ENCODE results near the gene KCNG2.

KCNG2 gene

DNA sequence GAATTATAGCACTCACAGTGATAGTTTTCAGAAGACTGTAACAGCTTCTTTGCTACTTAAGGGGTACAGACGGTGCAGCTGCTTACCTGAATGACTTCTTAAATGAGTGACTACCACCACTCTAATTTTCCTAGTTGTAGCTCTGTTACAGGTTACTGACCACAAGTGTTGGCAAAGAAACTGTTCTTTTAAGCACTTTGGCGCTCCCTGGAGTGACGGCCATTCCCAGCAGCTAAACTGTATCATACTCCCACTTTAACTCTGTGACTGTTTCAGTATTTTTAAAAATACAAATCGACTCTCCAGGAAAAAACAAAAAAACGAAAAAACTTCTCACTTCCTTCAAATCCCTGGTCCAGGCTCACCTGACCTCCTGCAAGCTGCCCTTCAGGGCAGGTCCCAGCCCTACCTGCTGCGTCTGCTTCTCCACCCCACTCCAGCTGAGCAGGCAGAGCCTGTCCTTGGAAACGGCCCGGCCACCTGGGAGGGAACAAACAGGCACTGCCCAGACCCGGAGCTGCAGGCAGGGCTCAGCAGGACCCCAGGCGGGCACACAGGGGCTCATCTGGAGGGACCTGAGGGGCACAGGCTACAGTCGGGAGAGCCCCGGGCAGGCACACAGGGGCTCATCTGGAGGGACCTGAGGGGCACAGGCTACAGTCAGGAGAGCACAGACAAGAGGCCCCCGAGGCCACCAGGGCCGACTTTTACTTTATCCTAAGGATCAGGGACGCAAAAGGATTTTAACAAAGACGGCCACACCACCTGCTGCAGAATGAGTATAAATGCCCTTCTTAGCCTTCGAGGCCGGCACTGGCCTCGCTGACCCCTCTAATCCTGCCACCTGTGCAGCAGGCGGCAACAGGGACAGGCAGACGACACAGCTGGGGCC is 129.2 kb downstream of the KCNG2 start:
- DNase-seq (ENCODE audit: low spot score) = no peak

- DNase-seq (ENCODE audit: low spot score) = no peak
Measured at GRCh38 chr18:79927607-79928562, 130.1 kb downstream of the KCNG2 start.

DNA sequence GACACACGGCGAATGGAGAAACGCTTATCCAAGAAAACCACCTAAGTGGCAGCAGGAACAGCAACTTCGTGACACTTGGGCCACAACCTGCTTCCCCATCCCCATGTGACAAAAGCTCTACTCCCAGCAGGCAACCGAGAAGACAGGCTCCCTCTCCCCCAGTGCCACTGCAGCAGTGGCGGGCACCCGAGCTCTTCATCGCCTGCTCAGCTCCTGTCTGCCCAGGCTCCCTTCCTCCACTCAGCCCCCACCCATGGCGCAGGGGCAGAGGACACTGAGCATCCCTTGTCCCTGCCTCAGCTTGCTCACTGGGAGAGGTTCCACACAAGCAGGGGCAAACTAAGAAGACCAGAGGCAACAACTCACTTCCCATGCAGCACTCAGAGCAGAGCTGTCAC is 130.8 kb downstream of the KCNG2 start:
- DNase-seq (ENCODE audit: low spot score) = no peak

DNA sequence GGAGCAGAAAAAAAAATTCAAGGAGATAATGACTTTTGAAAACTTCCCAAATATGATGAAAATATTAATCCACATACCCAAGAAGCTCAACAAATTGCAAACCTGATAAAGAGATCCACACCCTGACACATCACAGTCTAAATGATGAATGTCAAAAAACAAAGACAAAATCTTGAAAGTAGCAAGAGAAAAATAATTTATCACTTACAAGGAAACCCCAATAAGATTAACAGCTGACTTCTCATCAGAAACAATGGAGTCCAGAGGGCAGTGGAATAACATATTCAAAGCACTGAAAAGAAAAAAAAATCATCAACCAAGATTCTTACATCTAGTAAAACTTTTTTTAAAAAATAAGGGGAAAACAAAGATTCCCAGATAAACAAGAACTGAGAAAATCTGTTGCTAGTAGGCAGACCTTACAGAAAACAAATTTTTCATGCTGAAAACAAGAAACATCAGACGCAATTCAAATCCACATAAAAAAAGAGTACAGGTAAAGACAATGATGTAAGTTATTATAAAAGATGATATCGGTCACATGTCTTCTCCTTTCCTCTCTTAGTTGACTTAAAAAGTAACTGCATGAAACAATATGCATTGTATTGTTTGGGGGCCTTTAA is 132.4 kb downstream of the KCNG2 start:
- DNase-seq (ENCODE audit: low spot score) = no peak

- DNase-seq (ENCODE audit: low spot score) = no peak
Measured at GRCh38 chr18:79931475-79931874, 133.7 kb downstream of the KCNG2 start.

DNA sequence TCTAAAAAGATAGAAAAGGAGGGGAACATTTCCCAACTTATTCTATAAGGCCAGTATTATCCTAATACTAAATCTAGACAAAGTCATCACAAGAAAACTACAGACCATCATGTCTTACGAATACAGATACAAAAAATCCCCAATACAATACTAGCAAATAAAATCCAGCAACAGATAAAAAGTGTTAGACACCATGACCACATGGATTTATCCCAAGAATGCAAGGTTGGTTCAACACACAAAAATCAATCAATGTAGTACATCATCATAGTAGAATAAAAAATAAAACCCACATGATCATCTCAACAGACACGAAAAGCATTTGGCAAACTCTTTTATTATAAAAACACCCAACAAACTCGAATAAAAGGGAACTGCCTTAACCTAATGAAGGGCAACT is 135.2 kb downstream of the KCNG2 start:
- DNase-seq (ENCODE audit: low spot score) = no peak

DNA sequence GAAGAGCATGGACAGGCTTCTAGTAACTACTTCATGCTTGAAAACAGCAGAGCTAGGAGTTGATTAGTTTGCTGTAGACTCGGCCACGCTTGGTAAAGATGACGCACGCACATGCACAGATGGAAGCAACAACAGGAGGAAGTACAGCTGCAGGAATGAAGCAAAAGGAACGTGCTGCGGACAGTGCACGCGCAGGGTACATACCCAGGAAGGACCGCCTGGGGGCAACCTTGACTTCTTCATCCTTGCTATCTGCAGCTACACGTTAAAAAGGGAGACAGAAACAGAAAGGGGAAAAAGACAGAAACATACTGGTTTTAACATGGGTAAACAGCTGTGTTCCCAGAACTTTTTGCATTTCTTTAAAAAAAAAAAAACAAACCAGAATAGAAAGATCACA is 136.0 kb downstream of the KCNG2 start:
- DNase-seq (ENCODE audit: low spot score) = no peak

- no peak for DNase-seq (ENCODE audit: low spot score)
Measured at GRCh38 chr18:79934311-79935097, 136.8 kb downstream of the KCNG2 start.

DNA sequence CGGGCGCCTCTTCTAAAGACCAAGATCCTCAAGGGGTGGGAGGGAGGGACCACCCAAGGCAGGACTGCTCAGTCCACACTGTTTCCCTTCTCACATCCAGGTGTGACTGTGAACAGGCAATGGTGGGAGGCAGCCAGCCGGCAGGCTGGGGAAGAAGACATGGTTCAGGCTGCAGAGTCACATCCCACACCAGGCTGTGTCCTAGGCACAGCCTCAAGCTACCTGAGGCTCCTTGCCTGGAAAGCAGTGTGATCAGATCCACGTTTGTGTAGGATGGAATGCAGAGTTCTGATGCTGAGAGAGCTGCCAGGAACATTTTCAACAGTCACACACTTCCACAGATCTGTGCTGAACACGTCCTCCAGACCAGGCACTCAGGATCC is 137.4 kb downstream of the KCNG2 start:
- DNase-seq (ENCODE audit: low spot score) = no peak

DNA sequence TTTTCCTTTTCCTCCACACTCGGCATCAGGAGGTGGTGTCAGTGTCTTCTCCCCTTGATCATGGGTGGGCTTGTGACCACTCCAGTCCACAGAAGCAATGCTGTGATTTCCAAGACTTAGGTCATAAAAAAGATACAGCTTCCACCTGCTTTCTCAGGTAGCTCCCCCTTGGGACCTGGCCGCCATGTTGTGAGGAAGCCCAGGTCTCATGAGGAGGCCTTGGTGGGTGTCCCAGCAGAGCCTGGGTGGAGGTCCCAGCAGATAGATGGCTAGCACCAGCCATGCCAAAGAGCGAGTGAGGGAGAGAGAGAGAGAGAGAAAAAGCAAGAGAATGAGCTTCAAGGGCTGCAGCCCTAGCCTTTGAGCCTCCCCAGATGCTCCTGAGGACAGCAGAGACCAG is 137.8 kb downstream of the KCNG2 start:
- DNase-seq (ENCODE audit: low spot score) = no peak

DNA sequence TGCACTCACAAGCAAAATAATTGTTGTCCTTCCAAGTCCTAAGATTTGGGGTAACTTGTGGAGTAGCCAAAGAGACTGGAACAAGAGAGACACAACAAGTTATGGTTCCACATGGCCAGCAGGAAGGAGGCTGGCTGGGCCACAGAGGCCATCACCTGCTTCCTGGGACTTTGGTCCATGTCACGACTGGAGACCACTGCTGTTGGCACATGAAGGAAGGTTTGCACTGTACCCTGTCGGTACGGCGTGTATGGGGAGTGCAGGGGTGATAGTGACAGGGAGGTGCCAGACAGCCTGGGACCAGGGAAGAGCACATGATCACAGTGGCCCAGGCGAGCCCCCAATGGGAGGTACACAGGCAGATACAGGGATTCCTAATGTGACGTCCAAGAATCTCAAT is 138.2 kb downstream of the KCNG2 start:
- DNase-seq (ENCODE audit: low spot score) = no peak

DNA sequence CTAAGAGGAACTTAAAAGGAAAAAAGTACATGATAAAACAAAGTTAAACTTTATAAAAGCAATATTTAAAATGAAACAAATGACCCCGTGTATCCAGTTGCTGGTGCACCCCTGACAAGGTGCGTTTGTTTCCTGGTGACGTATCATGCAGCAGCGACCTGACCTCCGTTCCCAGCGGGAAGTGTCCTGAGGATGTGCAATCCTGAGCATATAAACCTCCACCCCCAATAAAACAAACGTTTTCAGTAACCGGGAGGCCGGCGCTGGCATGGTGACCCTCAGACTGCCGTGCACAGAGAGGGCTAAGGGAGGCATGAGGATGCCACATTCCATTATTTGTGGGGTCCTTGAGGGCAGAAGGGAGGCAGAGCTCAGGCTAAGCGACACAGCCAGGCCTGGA is 138.9 kb downstream of the KCNG2 start:
- no peak for DNase-seq (ENCODE audit: low spot score)

DNA sequence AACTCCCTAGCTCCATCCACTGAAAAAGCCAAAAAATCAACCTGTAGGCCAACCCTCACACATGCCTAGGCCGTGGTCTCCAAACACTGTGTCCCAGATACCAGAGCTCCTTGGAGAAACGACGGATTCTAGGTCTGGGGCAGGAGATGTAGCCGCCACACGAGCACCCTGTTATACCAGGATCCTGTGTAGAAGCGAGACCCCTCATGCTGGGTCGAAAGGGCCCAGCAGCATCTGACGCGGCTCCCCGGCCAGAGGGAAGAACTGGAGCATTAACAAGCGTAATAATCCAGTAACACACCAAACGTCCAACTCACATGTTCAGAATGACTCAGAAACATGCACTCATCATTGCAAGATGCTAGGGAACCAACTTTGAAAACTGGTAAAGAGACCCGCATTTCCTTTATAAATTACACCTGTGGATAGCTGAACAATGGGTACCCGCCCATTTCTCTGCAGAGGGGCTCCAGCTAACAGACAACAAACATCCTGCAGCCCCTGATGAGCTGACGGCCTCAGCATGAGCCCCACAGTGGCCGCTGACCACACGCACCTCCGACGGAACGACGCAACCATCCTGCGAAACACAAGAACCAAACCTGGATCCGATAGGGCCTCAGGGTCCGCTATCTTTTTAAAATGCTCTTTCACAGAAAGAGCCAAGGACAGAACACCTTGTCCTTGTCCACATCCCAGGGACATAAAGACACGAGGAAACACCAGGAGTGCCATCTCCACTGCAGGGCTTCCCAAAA is 139.5 kb downstream of the KCNG2 start:
- DNase-seq (ENCODE audit: low spot score) = no peak

DNA sequence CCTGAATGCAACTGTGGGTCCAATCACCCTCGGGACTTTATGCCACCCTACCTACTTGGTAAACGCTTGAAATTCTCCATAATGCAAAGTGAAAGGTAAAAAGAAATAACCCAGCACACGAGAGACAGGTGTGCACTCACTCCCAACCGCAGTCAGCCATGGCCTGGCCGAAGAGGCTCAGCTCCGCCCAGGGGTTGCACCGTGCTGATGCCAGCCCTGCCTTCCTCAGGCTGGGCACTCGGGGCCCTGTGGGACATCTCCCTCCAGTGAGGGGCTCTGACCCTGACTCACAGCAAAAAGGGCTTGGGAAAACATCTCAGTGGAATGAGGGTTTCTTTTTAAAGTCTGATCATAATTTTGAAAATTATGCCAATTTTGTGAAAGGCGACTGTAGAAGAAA is 140.5 kb downstream of the KCNG2 start:
- no peak for DNase-seq (ENCODE audit: low spot score)

GRCh38 chr18:79939096-79939495 is 141.4 kb downstream of the KCNG2 start:
- DNase-seq (ENCODE audit: low spot score) = no peak

DNA sequence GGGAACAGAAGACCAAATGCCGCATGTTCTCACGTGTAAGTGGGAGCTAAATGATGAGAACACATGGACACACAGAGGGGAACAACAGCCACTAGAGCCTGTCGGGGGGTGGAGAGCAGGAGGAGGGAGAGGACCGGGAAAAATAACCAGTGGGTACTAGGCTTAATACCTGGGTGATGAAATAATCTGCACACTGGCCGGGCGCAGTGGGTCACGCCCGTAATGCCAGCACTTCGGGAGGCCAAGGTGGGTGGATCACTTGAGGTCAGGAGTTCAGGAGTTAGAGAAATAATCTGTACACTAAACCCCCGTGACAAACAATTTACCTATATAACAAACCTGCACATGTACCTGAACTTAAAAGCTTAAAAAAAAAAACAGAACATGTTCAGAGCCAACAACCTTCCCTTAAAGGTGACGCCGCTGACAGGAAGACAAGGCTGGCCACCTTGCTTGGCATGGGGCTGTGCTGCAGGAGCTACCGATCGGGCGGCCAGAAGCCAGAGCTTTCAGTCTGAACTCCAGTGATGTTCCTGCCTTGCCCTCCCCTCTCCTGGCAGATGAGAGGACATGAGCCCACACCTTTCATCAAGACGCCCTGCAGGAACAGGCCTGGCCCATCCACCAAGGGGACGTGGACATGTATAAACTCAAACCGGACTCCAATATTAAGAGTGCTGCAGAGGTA is 142.5 kb downstream of the KCNG2 start:
- no peak for DNase-seq (ENCODE audit: low spot score)

DNA sequence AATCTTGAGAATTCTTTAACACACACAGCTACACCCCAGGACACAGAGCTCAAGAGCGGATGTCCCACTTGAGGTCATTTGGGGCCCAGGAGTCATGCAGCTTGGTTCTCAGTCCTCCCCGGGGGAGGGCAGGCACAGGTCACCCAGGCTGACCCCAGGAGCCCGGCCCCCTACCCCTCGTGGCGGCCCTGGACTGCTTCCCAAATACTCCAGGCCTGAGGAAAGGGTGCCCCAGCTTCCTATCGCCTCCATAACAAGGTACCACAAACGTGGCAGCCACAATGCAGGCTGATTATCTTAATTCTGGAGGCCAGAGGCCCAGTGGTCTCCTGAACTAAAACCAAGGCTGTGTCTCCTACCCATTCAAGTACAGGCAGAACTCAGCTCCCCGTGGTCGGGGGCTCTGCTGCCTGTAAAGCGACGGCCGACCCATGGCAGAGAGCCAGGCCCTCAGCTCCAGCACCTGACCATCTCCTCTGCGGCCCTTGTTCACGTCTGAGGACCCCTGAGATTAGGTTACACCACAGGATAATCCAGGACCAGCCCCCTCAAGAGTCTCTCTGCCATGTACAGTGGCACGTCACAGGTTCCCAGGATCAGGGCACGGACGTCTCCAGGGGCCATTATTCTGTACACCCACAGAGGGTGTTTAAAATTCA is 143.2 kb downstream of the KCNG2 start:
- DNase-seq (ENCODE audit: low spot score) = no peak

DNA sequence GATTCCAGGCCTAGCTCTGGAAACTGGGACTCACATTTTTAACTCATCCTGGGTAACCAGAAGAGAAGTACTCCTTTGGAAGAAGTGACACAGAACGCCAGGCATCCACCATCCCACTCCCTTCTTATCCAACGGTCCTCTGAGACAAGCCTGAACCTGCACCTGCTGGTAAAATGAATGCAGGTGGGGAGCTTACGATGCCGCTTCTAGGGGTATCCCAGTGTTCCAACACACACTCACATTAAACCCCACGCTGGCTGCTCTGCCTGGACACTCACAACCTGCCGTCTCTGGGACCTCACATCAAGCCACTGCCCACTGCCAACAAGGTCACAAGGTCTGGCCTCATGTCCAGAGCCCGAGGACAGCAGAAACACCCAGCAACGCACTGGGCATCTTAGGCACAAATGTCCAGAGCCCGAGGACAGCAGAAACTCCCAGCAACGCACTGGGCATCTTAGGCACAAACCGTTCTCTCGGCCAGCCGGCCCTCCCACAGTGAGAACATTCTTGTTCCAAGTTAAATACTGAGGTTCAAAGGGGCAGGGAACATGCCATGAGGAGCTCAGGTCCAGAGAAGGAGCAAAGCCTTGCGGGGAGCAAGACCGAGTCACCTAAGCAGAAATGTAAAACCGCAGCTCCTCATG is 143.9 kb downstream of the KCNG2 start:
- DNase-seq (ENCODE audit: low spot score) = no peak

DNA sequence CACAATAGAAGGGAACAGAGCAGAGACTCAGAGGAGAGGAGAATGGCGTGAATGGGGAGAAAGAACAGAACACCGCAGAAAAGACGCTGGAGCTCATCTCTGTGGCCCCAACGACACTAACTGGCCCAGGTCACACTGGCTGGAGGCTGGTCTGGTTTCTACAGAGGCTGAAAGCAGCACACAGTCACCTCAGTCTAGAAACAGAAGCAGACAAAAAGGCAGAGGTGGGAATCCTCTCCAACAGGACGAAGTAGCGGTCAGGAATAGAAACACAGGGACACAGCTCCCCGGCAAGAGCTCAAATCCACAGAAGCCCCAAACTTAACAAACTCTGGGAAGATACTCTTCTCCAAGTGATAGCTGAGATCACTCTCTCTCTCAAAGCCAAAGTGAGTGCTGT is 144.5 kb downstream of the KCNG2 start:
- DNase-seq (ENCODE audit: low spot score) = no peak
